OCI-M2 (cell line): Measurements from ENCODE around the gene ATP8A1.
"Not testable (repeated sequence)": the region's sequence is repeated elsewhere in the genome, so short reads cannot be mapped to it uniquely, and the experiment has no call there.

Experiments used
- DNase-seq: peaks from one replicate; lab custom pipeline; 2025; ENCODE audit not compliant: unreplicated experiment; lab: John Stamatoyannopoulos, UW

ATP8A1 gene

DNA sequence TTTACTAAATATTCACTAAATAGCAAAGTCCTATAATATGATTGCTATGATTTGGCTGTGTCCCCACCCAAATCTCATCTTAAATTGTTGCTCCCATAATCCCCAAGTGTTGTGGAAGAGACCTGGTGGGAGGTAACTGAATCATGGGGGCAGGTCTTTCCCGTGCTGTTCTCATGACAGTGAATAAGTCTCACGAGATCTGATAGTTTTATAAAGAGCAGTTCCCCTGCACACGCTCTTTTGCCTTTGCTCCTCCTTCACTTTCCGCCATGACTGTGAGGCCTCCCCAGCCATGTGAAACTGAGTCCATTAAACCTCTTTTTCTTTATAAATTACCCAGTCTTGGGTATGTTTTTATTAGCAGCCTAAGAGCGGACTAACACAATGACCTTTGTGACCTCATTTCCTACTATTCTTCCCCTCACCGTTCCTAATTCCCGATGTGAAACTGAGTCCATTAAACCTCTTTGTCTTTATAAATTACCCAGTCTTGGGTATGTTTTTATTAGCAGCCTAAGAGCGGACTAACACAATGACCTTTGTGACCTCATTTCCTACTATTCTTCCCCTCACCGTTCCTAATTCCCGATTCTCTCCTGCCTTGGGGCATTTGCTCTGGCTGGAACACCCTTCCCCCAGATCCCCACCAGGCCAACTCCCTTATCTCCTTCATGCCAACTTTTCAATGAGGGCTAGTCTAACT, 4.2 kb downstream of the ATP8A1 start:
- DNase-seq = not testable (repeated sequence)

- DNase-seq = no peak
These were observed 7.0 kb downstream of the ATP8A1 start for GRCh38 chr4:42649870-42650269.

DNA sequence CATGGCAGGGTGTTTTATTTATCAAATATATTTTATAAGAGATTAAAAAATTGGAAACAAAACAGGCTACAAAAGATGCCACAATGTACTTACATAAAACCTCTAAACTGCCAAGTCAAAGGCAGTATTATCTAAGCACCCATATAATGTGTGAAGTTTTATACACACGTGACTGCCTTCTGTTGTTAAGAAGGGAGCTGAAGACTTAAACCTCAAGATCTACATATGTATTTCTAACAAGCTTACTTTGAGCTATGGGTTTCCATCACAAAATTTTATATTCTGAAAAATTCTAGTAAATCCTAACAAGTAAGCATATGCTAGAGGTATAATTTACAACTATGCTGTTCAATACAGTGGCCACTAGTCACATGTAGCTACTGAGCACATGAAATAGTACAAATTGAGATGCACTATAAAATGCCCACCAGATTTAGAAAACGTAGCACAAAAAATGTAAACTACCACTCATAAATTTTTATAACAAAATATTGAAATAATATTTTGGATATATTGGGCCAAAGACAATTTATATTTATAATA, 9.8 kb downstream of the ATP8A1 start:
- DNase-seq = no peak

- no peak for DNase-seq
These were observed 10.7 kb downstream of the ATP8A1 start for GRCh38 chr4:42646013-42646784.

GRCh38 chr4:42644897-42645296, 12.0 kb downstream of the ATP8A1 start:
- DNase-seq = no peak

- DNase-seq = no peak
These were observed 13.2 kb downstream of the ATP8A1 start for GRCh38 chr4:42643685-42644084.

- no peak for DNase-seq
These were observed 13.9 kb downstream of the ATP8A1 start for GRCh38 chr4:42642845-42643615.

DNA sequence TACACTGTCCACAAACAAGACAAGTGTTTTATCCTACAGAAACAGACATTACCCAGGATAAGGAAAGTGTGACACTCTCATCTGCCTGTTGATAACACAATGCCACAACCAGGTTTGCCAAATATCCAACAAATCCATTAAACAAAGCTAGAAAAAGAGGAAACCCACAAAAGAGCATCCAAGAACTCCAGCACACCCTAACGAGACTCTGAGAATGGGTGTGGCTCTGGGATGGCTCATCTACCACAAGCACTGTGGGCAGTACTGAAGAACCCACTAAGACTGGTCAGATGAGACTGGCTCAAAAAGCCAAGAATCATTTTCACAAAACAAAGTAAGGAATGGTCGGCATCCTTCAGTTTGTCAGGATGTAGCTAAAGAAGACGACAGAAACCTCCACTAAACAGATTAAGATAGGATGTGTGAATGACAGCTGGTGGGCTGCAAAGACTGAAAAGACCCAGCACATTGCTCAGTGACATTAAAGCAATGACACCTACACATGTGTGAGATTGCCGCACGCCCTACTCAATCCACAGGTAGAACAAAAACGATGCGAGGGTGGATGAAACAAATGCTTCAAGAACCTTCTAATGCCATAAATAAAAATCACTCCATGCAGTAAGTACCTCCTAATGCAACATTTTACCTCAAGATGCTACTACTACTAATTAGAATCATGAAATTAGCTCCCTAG, 14.7 kb downstream of the ATP8A1 start:
- no peak for DNase-seq

- no peak for DNase-seq
These were observed 15.2 kb downstream of the ATP8A1 start for GRCh38 chr4:42641656-42642055.

DNA sequence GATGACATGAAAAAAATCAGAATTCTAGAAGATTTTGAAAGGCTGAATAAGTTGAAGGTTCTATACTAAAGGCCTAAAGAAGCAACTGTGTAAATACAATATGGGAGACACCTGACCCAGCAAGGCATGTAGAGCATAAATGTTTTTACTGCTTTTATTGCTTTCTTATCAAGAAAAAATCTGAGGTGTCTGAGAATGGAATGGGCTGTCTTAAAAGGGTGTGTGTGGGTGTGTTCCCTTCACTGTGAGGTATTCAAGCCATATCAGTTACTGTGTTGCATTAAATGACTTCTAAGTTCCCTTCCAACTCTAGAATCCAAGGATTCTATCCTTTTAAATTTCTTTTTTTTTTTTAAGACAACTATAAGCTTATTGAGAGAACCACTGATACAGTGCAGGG, 15.7 kb downstream of the ATP8A1 start:
- DNase-seq = no peak

DNA sequence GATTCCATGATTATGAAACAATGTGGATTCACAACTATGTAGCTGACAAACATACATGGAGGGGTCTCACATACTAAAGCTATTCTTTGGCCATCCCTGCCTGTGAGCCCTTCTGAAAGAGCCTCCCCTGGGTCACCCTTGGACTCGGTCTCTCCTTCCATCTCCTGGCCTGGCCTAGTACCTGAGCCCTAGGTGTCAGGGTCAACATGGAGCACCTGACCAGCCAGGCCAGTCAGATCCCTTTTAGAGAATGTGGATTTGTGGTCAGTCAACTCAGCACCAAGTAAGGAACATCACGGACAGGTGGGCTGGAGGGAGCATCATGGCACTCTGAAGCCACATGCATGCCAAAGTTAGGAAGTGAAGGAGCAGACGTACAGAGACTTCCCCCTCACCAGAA, 16.3 kb downstream of the ATP8A1 start:
- DNase-seq = no peak

DNA sequence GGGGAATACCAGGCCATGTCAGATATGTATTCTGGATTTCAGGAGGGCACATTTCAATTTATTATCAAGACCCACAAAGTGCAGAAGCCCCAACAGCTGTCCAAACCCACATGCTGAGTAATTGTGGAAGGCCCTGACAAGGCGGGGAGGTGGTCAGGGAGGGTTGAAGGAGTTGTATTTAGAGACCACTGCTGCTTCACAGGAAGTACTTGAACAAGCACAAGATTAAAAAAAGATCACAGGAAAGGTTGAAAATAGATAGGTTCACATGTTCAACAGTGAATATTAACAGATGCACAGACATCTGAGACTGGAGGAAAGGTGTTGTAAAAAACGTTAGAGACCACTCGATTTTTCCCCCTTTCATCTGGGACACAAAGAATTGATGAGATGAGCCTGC, 17.9 kb downstream of the ATP8A1 start:
- DNase-seq = no peak

DNA sequence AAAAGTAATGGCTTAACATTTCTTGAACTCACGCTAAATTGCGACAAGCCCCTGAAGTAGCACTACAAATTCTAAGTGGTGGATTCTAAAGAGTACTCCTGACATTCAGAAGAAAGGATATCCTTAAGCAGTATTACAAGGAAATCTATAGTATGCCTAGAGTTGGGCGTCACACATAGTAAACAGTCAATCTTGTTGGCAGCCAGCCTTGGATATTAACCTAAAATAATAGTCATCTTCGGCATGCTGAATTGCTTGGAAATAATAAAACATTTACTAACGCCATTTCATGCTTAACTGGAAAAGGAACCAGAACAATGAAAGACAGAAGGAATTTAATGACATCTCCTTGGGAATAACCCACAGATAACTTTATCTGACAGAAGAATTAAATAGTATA, 18.6 kb downstream of the ATP8A1 start:
- no peak for DNase-seq

DNA sequence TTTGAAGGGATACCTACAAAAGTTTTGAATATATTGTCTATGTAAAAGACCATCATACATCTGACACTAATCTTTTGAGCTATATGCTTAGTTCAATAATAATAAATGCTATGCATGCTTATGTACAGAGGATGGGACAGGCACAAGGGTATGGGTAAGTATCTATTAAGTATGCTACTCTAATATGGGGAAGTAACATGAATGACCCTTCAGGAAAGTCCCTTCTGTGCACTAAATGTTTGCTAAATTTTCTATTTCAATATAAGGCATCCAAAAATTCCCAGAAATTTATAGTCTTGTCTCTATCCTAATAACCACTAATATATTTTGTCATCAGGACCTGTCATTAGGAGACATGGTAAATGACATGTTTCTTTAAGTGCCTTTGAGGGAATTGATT, 19.0 kb downstream of the ATP8A1 start:
- DNase-seq = no peak

DNA sequence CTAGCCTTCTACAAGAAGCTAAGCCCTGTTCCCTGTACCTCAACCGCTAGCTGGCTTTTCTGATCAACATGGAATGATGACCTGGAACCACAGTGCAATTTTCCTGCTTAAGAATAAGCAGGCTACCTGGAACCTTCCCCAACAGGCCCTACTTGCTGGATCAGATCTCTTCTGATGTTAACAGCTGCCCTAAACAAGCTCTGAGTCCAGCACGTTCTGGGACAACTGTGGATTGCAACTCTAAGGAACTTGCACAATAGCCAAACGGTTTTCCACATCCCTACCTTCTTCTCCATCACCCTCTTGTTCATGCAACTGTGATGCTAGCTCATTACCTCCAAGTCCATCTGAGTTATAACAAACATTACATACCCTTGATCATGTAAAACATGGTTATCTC, 19.8 kb downstream of the ATP8A1 start:
- no peak for DNase-seq

GRCh38 chr4:42636645-42636949, 20.3 kb downstream of the ATP8A1 start:
- no peak for DNase-seq

DNA sequence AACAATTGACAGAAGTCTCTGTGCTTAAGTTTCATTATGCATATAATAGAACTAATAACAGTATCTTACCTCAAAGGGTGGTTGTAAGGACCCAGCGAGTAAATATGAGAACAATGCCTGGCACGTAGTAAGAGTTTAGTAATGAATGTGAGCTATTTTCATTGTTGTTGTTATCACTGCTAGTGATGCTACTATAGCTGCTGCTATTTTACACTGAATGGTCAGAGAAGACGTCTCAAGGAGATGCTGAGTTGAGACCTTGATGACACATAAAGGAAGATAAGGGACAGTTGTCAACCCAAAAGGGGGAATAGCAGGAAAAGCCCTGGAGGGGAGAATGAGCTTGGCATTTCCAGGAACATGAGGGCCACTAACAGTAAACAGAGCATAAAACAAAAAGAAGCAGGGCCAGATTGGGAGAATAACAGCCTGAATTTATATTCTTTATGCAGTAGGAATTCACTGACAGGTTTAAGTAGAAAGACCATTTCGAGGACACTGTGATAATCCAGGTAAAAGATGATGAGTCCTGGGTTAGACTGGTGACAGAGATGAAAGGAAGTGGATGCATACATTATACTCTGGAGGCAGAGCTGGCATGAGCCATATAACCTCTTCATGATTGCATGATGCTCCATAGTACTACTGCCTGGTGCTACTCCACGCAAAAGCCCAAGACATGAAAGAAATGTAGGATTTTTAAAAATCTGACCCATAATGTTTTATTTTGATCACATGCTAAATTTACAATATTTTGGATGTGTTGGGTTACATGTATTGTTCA, 23.1 kb downstream of the ATP8A1 start:
- DNase-seq = no peak

DNA sequence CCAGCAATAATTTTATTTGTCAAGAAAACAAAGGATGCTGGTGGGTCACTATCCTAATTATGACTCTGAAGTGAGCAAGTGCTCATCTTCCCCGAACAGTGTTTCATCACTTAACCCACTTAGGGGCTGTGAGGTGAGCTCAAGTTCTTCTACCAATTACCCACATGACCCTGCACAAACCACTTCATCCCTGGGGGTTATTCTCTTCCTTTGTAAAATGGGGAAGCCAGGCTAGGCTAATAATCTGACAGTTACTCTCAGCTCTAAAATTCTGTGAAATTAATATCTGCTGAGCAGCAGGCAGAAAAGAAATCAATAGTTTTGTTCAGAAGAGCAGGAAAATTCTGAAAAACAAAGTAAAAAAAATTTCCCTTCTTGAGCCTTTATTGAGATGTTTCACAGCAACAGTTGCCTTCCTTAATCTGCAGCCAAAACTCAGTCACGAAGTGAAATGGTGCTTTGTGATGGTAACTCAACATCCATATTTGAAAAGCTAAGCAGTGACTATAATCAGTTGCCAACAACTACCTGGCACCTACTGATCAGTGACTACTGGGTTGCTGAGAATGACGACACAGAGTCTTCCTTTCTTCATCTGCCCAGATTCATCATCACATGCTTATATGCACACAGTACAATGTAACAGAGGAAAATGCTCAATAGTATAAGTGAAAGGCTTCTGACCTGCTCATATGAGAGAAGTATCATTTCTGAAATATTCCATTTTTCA, 24.1 kb downstream of the ATP8A1 start:
- no peak for DNase-seq

- no peak for DNase-seq
These were observed 26.0 kb downstream of the ATP8A1 start for GRCh38 chr4:42630908-42631307.

- no peak for DNase-seq
These were observed 28.2 kb downstream of the ATP8A1 start for GRCh38 chr4:42628740-42629139.
